GM21515 (cell line): ENCODE results near the gene ARL4D.
"Not testable (repeated sequence)": the region's sequence is repeated elsewhere in the genome, so short reads cannot be mapped to it uniquely, and the experiment has no call there.

Experiments
- ATAC-seq: cut with Tn5 transposase; IDR thresholded peaks from one replicate; pipeline ENCODE4 v1.9.1; 2021; ENCODE audit not compliant: unreplicated experiment

The ARL4D gene

GRCh38 chr17:43398724-43399595 lies at the start of gene ARL4D:
TSS of gene ARL4D (plus strand) at chr17:43398993. CDS start at chr17:43399733, 740 bp downstream.
- no peak for ATAC-seq

- ATAC-seq: no peak
Measured at GRCh38 chr17:43349142-43349541, 49.7 kb upstream of the ARL4D start.

DNA sequence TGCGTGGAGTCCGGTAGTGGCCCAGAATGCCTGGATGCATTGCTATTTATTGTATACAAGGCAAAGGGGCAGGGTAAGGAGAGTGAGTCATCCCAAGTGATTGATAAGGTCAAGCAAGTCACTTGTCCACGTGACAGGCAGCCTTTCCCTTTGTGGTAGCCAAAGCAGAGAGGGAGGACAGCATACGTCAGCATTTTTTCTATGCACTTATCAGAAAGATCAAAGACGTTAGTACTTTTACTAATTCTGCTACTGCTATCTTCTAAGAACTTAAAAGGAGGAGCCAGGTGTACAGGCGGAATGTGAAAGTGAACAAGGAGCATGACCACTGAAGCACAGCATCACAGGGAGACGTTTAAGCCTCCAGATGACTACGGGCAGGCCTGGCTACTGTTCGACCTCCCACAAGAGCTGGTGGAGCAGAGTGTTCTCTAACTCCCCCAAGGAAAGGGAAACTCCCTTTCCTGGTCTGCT lies 47.9 kb upstream of the ARL4D start:
- no peak for ATAC-seq

GRCh38 chr17:43351691-43352090 lies 47.1 kb upstream of the ARL4D start:
- no peak for ATAC-seq

DNA sequence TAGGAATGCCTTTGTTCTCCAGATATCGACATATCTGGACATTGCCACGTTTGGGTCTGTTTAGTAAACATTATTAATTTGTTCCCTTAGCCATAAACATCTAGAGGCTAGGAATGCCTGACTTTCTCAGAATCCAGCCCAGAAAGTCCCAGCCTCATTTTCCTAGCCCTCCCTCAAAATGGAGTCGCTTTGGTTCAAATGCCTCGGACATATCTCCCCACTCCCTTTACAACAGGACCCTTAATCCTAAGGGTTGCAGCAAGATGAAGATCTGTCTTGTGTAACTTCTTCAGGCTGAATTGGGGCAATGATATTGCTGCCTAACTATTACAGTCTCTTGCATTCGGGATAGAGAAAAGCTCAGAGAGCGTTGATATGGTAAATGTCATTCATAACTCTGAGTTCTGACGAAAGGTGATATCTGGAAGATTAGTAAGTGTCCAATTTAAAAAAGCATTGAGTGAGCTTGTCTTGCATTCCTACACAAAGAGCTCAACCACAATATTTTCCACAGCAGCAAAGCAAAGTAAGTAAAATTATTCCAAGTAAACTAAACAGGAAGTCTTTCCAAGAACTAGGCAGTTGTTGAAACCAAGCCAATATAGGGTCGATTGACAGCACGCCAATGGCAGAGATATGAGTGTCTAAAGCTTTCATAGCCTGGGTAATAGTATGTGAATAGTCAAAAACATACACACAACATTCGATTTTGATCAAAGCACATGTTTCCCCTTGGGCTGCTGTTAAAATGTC lies 46.0 kb upstream of the ARL4D start:
- no peak for ATAC-seq

DNA sequence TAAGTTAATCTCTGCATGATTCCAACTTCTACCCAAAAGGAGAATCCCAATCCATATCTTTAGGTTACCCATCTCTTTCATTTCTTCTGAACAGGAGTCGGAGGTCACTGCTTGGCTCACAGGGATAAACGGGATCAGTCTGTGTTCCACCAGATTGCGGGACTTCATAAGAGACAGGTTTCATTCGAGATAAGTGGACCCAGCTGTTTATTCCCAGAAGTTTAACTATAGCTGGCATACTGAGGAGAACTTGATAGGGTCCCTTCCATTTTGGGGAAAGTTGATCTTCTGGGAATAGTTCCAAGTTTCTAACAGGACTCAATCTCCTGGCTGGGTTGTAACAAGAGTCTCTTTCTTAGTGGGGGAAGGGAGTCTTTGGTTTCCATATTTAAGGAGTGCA lies 45.4 kb upstream of the ARL4D start:
- ATAC-seq: no peak

- ATAC-seq: no peak
Measured at GRCh38 chr17:43354371-43354770, 44.4 kb upstream of the ARL4D start.

DNA sequence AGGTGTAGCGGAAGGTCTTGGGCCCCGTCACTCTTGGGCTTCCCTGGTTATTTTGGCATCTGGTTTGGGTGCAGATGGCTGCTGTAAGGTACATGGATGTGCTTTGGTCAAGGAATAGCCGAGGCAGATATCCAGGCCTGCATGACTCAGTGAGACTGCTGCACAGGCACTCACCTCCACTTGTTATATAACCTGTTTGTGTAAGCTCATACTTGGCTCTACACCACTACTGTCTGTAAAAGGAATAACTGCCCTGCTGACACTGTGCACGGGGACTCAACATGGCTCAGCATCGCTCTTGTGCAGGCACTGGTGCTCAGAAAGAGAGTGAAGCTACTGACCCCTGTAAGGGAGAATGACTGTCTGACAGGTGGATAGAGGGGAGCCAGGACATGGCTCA lies 42.3 kb upstream of the ARL4D start:
- no peak for ATAC-seq

DNA sequence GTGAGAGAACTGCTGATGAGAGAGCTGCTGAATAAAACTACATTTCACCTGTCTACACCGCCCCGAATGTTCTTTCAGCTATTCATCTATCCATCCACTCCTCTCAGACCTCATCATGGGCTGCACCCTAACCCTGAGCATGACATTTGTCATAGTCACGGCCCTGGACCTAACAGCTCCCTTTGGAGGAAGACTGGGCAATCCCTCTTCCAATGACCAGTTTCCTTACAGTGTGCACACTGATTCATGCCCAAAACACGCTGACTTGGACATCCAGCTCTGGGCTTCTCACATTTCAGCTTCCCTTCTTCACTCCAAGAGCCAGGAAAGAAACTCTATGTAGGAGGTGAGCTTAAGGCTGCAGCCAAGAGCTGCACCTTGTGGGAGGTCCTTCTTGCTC lies 41.8 kb upstream of the ARL4D start:
- no peak for ATAC-seq

GRCh38 chr17:43359469-43360110 lies 39.2 kb upstream of the ARL4D start:
- ATAC-seq: no peak

- ATAC-seq: no peak
Measured at GRCh38 chr17:43360376-43360738, 38.4 kb upstream of the ARL4D start.

GRCh38 chr17:43360739-43361505 lies 37.9 kb upstream of the ARL4D start:
- ATAC-seq: peak; percentile 70

GRCh38 chr17:43363181-43363925 lies 35.4 kb upstream of the ARL4D start:
- no peak for ATAC-seq

DNA sequence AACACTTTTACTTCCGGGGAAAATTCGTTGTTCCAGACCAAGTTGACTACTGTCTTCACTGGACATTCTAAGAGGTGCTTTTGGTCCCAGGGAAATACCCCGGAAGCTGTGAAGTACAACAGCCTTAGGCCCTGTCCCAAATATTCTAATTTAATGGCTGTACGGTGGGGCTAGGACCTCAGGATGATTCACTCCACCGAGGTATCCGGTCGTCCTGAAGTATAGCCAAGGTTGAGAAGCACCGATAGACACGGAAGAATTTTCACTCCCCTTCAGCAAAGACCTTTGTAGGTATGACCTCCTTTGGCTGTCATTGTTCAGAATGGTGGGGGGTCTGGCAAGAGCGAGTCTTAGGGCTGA lies 34.9 kb upstream of the ARL4D start:
- ATAC-seq: no peak

- no peak for ATAC-seq
Measured at GRCh38 chr17:43365356-43365755, 33.4 kb upstream of the ARL4D start.

DNA sequence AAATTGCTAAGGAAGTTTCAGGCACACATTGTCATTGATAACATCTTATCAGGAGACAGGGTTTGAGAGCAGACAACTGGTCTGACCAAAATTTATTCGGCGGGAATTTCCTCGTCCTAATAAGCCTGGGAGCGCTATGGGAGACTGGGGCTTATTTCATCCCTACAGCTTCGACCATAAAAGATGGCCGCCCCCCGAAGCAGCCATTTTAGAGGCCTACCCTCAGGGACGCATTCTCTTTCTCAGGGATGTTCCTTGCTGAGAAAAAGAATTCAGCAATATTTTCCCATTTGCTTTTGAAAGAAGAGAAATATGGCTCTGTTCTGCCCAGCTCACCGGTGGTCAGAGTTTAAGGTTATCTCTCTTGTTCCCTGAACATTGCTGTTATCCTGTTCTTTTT lies 32.9 kb upstream of the ARL4D start:
- not testable (repeated sequence) for ATAC-seq

GRCh38 chr17:43366891-43367736 lies 31.7 kb upstream of the ARL4D start:
- ATAC-seq: no peak

DNA sequence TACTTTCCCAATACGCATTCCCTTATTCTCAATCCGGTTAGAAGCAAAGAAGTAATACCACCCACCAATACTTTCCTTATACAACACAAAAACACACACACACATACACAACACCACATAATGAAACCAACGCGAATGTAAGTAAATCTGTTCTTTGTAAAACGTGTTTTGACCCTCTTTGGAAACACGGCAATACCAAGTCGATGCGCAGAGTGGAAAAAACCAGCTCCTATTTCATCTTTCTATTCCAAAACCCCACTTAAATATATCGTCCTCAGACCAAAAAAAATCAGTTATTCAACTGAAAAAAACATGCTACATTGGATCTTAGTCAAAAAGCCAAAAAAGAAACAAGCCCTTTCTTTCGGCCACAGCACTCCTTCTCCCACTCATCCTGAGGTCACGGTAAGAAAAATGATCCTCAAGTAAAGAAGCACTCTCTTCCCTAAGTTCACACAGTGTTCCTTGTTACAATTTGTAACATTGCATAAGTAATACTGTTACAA lies 31.0 kb upstream of the ARL4D start:
- ATAC-seq: peak; percentile 21
